ENCODE data around the gene DGLUCY.
"Not testable (repeated sequence)": the region's sequence is repeated elsewhere in the genome, so short reads cannot be mapped to it uniquely, and the experiment has no call there.

The DGLUCY gene

DNA sequence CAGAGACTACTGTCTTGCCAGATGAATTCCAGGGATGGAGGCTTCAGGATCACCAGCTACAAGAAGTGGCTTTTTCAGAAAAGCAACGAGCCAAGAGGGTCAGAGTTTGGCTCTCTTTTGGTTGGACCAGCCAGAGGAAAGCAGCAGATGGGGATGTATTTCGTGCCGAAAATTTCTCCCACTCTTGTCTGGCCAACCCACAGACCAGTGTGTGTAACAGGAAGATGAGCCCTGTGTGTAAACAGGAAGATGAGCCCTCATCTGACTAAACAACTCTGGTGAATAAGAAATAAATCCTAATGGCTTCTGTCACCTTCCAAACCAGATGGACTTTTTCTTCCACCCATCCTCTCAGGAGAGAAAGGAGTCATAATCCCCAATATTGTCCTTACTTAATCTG is 117.6 kb downstream of the DGLUCY start:
- in situ Hi-C loops (cut with MboI; ENCODE audit: low sequenced_read_pairs), result no loop called here

DNA sequence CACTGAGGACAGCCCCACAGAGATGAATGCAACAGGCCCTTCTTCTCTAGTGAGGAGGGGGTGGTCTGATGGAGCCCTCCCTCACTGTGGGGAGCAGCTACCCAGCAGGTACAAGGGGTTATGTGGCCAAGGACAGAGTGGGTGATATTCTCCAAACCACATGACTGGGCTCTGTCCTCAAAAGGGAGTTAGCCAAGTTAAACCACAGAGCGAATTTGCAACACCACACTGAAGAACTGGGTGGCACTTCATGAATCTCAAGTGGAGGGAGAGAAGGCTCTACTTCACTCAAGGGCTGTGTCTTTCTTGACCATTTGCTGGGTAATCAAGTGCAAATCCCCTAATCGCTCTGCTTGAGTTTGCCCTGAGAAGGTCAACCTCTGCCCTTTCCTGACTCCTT is 118.2 kb downstream of the DGLUCY start:
- in situ Hi-C loops (cut with MboI; ENCODE audit: low sequenced_read_pairs), result no loop called here

DNA sequence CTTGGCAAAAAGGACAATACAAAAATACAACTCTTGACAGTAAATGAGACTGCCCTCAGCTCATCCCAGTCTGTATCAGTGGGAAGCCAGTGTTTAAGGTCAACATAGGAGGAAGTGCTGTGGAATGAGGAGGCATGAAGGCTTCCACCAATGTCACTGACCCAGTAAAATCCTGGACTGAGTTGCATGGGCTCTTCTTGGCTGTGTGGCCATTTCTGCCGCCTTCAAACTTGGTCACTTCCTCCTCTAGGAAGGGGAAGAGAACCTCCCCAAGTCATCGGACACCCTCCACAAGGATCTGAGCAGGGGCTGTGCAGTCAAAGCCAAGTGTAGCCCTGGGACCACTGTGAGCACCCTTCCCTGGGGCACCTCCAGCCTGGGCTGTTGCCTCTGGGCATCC is 118.7 kb downstream of the DGLUCY start:
- in situ Hi-C loops (cut with MboI; ENCODE audit: low sequenced_read_pairs), result no loop called here

DNA sequence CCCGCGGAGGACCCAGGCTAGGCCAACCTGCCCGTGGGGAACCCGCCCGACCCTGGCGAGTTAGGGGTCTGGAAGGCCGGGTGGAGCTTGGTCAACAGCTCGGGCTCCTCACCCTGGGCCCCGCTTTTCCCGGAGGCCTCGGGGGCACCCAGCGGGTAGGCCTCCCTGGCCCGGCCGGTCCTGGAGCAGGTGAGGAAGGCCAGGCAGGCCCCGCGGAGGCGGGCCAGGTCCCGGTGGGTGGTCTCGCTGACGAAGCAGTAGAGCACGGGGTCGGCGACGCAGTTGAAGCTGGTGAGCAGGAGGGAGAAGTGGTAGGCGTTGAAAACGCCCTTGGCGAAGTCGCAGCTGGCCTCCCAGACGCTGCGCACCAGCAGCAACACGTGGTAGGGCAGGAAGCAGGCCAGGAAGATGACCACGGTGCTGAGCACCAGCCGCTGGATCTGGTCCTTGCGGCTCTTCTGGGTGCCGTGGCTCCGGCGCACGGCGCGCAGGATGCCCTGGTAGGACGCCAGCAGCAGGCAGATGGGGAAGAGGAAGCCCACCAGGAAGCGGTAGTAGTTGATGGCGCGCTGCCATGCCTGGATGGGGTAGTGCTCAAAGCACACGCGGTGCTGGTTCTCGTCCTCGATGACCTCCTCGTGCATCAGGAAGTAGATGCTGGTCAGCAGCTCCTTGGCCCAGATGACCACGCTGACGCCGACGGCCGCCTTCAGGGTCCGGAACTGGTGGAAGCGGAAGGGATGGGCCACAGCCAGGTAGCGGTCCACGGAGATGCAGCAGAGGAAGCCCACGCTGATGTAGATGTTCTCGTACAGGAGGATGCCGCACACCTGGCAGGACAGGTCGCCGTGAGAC is 120.3 kb downstream of the DGLUCY start:
- in situ Hi-C loops (cut with MboI; ENCODE audit: low sequenced_read_pairs), result no loop called here

DNA sequence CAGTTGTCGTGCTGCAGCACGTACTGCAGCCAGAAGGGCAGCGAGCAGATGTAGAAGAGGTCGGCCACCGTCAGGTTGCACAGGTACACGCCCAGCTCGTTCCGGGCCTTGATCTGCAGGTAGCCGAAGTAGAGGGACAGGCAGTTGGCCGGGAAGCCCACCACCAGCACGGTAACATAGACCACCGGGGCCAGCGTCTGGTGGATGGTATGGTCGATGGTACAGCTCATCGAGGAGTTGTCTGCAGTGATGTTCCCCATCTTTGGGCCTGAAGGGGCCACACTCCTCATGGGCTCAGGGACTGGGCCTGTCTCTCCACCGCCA is 120.9 kb downstream of the DGLUCY start:
- in situ Hi-C loops (cut with MboI; ENCODE audit: low sequenced_read_pairs), result no loop called here

DNA sequence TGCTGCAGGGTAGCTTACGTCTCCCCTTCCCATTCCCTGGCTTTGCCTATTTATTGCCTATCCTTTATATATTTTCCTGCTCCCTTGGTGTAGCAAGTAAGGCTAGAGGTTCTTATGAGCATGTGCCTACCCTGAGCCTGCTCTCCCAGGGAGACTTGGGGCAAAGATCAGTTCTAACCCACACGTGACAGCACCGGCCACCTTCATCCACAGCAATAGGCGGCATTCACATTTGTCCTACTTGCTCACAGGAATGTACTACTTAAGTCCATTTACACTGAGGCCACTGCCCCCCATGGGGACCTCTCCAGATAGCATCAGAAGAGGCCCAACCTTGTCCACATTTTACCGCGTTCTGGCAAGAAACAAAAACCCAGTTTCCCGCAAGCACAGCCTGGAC is 122.0 kb downstream of the DGLUCY start:
- in situ Hi-C loops (cut with MboI; ENCODE audit: low sequenced_read_pairs), result no loop called here

DNA sequence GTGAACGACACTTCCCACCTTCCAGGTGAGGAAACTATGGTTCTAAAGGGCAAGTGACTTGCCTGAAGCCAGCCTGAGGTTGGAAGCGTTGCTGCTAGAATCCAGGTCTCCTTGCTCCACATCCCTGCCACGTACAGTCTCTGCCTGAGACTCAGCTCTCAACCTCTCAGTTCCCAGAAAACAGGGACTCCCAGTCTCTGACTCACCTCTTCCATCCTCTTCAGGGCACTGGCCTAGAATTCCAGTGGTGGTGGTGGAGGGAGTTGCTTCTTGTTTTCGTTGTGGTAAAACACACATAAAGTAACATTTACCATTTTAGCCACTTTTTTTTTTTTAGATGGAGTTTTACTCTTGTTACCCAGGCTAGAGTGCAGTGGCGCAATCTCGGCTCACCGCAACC is 123.3 kb downstream of the DGLUCY start:
- in situ Hi-C loops (cut with MboI; ENCODE audit: low sequenced_read_pairs), result no loop called here

DNA sequence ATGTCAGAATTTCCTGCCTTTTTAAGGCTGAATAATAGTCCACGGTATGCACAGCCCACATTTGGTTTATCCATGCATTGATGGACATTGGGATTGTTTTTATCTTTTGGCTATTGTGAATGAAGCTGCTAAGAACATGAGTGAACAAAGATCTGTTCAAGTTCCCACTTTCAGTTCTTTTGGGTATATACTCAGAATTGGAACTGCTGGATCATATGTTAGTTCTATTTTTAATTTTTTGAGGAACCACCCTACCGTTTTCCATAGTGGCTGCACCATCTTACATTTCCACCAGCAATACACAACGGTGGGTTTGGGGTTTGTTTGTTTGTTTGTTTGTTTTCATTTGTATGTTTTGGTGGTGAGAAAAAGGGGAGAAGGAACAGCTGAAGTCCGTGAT is 124.2 kb downstream of the DGLUCY start:
- in situ Hi-C loops (cut with MboI; ENCODE audit: low sequenced_read_pairs), result no loop called here

DNA sequence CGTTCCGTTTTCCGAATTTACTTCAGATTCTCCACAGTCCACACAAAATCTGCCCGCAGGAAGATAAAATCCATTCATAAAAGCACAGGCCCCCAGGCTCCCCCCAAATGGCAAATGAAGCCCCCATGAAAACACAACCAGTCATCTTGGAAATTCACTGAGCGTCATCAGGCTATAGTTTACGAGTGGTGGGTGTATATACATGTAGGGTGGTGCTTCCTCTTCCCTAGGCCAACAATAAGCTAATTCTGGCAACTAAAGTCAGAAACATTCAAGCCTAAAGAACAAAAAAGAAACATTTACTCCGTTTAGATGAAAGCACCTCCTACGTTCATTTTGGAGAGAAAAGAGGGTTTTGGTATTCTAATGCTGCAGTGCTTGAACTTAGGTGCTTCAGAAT is 124.8 kb downstream of the DGLUCY start:
- in situ Hi-C loops (cut with MboI; ENCODE audit: low sequenced_read_pairs), result no loop called here

DNA sequence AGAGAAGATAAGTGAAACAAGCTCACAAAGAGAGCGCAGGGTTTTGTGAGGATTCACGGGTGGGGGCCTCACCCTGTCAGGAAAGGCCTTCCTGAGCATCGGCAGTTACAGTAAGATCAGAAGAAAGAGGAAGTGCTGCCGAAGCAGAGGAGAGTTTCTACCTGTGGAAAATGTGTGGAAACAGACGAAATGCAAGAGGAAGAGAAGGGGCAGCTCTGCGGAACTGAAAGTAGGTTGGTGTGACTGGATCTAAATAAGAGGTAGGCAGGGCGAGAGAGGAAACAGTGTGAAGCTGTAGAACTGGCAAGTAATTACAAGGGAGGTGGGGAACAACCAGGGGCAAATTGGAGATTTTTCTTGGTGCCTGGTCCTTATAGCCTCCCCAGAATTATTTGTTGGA is 128.0 kb downstream of the DGLUCY start:
- in situ Hi-C loops (cut with MboI; ENCODE audit: low sequenced_read_pairs), result no loop called here

DNA sequence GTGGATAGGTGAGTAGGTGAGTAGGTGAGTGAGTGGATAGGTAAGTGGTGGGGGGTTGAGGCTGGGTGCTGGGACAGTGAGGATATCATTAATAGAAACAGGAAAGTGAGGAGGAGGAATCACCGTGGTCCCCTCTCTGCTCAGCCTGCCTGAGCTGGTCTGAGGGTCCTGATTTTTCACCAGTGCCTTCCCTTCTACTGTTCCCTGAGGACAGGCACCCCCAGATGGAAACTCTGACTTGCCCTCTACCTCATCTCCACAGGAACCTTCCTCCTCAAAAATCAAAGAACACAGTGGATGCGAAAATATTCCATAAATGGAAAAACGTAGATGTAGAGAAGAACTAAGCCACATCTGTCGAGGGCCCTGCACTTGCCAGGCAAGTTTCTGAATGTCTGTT is 128.8 kb downstream of the DGLUCY start:
- in situ Hi-C loops (cut with MboI; ENCODE audit: low sequenced_read_pairs), result no loop called here

DNA sequence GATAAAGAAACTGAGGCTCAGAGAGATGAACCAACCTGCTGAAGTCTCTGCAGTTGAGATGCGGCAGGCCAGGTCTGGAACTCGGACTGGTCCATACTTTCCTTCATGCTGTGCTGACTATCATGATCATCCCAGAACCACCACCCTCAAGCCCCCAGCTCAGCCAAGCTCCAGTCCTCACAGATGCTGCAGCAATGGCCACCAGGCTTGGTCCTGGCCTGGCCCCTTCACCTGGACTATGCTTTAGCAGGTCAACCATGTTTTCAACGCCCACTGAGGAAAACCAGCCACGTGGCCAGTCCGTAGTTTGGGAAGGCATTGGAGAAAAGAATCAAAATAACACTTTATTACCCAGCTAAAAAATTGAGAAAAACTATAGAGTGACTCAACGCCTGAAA is 129.2 kb downstream of the DGLUCY start:
- in situ Hi-C loops (cut with MboI; ENCODE audit: low sequenced_read_pairs), result no loop called here

DNA sequence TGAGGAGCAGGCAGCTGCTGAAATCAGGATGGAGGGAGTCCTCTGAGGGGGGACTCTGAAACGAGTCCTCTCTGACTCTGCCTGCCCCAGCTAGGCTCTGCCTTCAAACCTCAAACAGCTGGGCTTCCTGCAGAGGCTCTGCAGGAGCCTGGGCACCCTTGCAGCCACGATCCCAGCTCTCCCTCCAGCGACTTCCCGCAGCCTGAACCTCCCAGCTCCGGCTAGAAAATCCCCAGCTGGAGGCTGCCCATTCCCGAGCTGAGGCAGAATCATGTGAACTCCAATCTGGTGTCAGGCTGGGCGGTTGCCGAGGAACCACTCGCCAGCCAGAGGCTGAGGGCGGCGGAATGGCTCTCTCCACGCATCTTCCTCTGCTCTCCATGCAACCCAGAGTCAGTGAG is 130.6 kb downstream of the DGLUCY start, which contains the start of gene GPR68:
GPR68 (minus strand) TSS at position 204 of the 401 bp plus-strand sequence. CDS start 9,654 bp downstream, outside the sequence.
- in situ Hi-C loops (cut with MboI; ENCODE audit: low sequenced_read_pairs), result no loop called here

DNA sequence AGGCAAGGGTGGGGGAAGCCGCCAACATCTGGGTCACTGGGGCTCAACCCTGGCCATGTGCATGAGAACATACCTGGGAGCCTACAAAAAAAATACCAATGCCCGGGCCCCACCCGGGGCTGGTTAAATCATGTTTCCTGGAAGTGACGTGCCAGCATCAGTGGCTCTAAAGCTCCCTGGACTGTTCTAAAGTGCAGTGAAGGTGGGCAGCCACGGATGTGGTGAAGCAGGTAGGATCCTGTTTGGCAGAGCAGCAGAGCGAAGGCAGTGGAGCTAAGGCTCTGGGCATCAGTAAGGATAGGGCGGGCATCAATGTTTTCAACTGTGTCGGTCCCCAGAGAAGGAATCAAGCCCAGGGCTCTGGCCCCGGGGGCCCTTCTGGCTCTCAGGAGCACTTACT is 131.2 kb downstream of the DGLUCY start:
- in situ Hi-C loops (cut with MboI; ENCODE audit: low sequenced_read_pairs), result no loop called here

DNA sequence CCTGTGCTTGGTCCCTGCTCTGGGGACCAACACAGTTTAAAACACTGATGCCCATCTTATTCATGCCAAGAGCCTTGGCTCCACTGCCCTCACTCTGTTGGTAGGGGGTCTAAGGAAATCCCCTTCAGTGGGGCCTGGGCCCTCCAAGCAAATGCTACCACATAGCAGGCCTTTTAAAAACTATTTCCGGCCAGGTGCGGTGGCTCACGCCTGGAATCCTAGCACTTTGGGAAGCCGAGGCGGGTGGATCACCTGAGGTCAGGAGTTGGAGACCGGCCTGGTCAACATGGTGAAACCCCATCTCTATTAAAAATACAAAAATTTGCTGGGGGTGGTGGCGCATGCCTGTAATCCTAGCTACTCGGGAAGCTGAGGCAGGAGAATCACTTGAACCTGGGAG is 131.7 kb downstream of the DGLUCY start:
- in situ Hi-C loops (cut with MboI; ENCODE audit: low sequenced_read_pairs), result not testable (repeated sequence)

DNA sequence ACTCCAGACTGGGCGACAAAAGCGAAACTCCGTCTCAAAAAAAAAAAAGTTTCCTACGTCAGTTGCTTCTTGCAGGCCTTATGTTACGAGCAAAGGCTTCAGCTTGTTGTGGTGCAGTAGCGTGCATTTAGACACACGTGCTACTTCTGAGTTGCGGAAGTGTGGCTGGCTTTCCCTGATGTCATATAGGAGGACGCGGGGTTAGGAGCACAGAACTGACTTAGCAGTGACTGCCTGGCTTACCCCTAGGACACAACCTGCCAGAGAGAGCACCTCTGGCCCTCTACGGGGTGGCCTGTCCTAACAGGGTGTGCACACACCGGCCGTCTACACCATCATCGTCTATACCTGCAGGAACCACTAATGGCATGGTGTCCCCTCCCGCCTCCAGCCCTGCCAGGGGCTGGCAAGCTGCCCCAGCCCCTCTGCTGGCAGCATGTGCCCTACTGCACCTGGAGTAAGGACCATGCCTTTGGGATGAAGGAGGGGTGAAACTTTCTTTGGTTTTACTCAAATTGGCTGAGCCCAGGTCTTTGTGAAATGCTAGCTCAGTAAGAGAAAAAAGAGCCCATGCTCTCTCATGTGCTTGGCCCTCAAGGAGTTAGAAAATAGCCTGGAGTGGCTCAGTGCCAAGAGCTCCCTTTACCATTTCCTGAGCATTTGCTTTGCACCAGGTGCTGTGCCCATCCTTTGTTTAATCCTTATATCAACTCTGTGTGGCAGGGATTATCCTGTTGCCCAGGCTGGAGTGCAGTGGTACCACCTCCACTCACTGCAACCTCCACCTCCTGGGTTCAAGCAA is 132.4 kb downstream of the DGLUCY start:
- in situ Hi-C loops (cut with MboI; ENCODE audit: low sequenced_read_pairs), result no loop called here

DNA sequence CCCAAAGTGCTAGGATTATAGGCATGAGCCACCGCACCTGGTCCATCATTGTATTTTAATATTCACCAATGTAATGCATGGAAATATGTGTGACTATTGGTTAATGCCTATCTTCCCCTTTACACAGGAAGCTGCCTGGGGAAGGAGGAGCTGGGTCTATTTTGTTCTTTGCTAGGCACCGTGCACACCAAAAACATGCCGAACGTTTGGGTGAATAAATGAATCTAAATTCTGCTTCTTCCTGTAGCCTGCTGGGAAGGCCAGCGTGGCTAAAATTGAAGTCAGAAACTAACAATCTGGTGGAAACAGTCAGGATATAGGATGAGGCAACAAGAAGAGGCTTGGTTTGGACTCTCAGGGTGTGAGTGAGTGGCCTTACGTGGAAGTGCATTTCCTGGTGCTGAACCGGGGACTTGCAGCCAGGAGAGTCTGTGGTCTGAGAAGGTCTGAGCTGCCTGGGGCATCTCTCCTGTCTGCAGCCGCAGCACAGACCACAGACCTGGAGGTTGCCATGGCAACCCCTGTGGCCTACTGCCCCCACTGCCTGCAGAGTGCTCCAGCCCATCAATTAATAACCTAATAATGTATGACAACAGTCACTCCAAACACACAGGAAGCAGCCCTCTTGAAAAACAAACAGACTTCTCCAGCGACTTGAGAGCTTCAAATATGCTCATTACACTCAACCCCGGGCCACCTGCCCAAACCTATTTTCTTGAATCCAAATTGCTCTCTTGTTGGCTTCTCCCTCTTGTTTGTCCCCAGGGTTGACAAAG is 136.2 kb downstream of the DGLUCY start:
- in situ Hi-C loops (cut with MboI; ENCODE audit: low sequenced_read_pairs), result no loop called here

DNA sequence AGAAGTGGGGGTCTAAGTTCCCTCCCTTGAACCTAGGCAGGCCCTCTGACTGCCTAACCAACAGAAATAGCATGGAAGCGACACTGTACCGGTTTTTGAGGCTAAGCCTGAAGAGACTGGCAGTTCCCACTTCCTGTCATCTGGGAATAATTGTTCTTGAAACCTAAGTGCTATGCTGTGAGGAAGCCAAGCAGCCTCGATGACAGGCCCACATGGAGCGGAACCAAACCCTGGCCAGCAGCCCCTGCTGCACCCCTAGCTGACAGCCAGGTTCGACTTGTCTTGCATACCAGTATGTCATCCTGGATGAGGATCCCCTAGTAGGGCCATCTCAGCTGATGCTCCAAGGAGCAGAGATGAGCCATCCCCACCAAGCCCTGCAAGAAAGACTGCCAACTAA is 137.0 kb downstream of the DGLUCY start:
- in situ Hi-C loops (cut with MboI; ENCODE audit: low sequenced_read_pairs), result no loop called here

DNA sequence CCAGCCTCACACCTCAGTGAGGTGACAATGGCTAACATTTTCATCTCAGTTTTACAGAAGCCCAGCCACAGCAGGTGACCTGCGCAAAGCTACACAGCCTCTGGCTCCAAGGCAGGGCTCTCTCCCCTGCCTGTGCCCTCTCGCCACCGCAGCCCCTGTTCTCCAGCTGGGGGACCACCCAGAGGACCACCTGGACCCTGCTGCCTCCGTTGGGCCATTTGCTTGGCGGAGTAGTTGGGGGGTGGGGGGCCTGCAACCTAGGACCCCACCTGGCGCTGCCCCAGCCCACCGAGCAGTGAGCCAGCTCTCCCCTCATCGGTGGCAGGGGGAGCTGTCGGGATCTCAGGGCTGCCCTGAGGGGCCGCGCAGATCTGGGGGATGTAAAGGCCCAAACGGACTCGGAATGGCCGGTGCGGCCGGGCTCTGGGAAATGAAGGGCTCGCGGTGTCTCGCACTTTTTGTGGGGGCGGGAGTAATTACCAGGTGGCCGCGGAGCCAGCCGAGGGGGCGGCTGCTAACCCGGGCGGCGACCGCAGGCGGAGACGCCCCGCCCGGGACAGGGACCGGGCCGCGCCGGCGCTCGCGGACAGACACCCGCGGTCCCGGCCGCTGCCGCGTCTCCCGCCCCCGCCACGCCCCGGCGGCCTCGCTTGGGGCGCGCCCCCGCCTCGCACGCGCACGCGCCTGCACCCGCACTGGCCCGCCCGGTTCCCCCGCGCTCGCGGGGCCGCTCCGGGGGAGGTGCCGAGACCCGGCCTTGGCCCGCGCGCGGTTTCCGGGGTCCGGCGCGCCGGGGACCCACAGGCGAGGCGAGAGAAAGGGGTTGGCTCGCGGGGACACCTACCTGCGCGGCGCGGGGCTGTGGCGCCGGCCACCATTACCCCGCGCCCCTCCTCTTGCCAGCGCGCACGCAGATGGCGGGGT is 139.3 kb downstream of the DGLUCY start:
- in situ Hi-C loops (cut with MboI; ENCODE audit: low sequenced_read_pairs), result no loop called here

DNA sequence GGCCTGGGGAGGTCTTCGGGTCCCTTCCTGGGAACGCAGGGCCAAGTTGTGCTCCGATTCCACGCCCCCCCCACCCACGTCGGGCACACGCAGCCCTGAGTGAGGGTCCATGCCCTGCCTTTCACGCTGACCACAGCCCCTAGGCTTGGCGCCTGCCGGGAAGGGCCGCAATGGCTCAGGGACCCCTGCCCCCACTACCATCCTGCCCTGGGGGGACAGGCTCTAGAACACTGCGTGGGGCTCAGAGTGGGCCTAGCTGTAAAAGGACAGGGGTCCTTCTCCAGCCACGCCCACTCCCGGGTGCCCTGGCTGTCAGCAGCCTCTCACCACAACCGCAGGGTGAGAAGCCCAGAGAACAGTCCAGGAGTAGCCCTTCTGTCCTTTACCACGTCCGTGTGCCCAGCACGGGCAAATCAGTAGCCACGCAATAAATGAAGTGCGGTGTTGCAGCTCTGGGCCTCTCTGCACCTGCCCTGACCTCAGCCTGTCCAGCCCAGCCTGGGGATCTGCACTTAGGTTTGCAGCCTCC is 140.0 kb downstream of the DGLUCY start:
- in situ Hi-C loops (cut with MboI; ENCODE audit: low sequenced_read_pairs), result no loop called here
